AG08395 (cell line): ENCODE measurements around the gene ALDH1B1.
A peak's percentile ranks its signal among the peaks of the same experiment; 100 is the strongest.
"Not testable (repeated sequence)": the region's sequence is repeated elsewhere in the genome, so short reads cannot be mapped to it uniquely, and the experiment has no call there.

Source experiments
- DNase-seq: peaks from one replicate; pipeline ENCODE4 v3.0.0; 2012; ENCODE audit warnings: mixed read lengths, low spot score

The ALDH1B1 gene

GRCh38 chr9:38387066-38387465 lies 5.4 kb upstream of the ALDH1B1 start:
- no peak for DNase-seq

- DNase-seq, result no peak
Observed at GRCh38 chr9:38387751-38388150, 4.8 kb upstream of the ALDH1B1 start.

GRCh38 chr9:38388283-38389223 lies 3.9 kb upstream of the ALDH1B1 start:
- no peak for DNase-seq

GRCh38 chr9:38389313-38389712 lies 3.2 kb upstream of the ALDH1B1 start:
- peak; percentile 18 for DNase-seq

GRCh38 chr9:38390442-38390841 lies 2.1 kb upstream of the ALDH1B1 start:
- DNase-seq, result no peak

- no peak for DNase-seq
Observed at GRCh38 chr9:38390851-38391250, 1.7 kb upstream of the ALDH1B1 start.

GRCh38 chr9:38391278-38392118 lies 1.0 kb upstream of the ALDH1B1 start:
- DNase-seq, result no peak

GRCh38 chr9:38393128-38393796 lies 760 bp downstream of the ALDH1B1 start:
- DNase-seq, result no peak

- no peak for DNase-seq
Observed at GRCh38 chr9:38394416-38394815, 1.9 kb downstream of the ALDH1B1 start.

- no peak for DNase-seq
Observed at GRCh38 chr9:38395653-38396370, 3.3 kb downstream of the ALDH1B1 start.

- DNase-seq, result no peak
Observed at GRCh38 chr9:38396371-38396671, 3.8 kb downstream of the ALDH1B1 start.

GRCh38 chr9:38399191-38399590 lies 6.7 kb downstream of the ALDH1B1 start:
- DNase-seq, result not testable (repeated sequence)

GRCh38 chr9:38401994-38402393 lies 9.5 kb downstream of the ALDH1B1 start:
- no peak for DNase-seq

GRCh38 chr9:38404314-38404713 lies 11.8 kb downstream of the ALDH1B1 start:
- no peak for DNase-seq

- DNase-seq, result peak; percentile 27
Observed at GRCh38 chr9:38405785-38406184, 13.3 kb downstream of the ALDH1B1 start.

- DNase-seq, result no peak
Observed at GRCh38 chr9:38406476-38407186, 14.1 kb downstream of the ALDH1B1 start.

- no peak for DNase-seq
Observed at GRCh38 chr9:38408719-38409118, 16.2 kb downstream of the ALDH1B1 start.

- DNase-seq, result no peak
Observed at GRCh38 chr9:38412751-38413150, 20.2 kb downstream of the ALDH1B1 start.

GRCh38 chr9:38413283-38413682 lies 20.8 kb downstream of the ALDH1B1 start:
- DNase-seq, result no peak

GRCh38 chr9:38414040-38414723 lies 21.7 kb downstream of the ALDH1B1 start:
- no peak for DNase-seq

GRCh38 chr9:38415856-38416255 lies 23.4 kb downstream of the ALDH1B1 start:
- DNase-seq, result no peak
